GM12892 (cell line): ENCODE results near the gene MRAP.
A peak's percentile ranks its signal among the peaks of the same experiment; 100 is the strongest.

Experiments
- POLR2A ChIP-seq: IDR thresholded peaks from 2 replicates; pipeline ENCODE4 v1.6.1; 2011; ENCODE audit warnings: low read depth, low read length, control low read depth
- POLR2AphosphoS5 ChIP-seq: IDR thresholded peaks from 2 replicates; pipeline ENCODE4 v1.6.1; 2011; ENCODE audit warnings: low read depth, low read length, control low read depth

GRCh38 chr21:32278518-32279376, 19.9 kb upstream of the MRAP start, which contains the start of gene MIS18A:
- peak; percentile 62 for TF ChIP-seq POLR2A
- TF ChIP-seq POLR2AphosphoS5 = 0 out of 2 replicates have a peak, but pooled peaks have one; percentile 22
